SH-SY5Y (cell line): Measurements from ENCODE around the gene COPS8.

Experiments used
- GATA2 ChIP-seq: IDR thresholded peaks from 2 replicates; pipeline ENCODE4 v1.6.1; 2011; ENCODE audit warnings: mild to moderate bottlenecking, low read depth, low read length
- GATA3 ChIP-seq: IDR thresholded peaks from 2 replicates; pipeline ENCODE4 v1.6.1; 2011; ENCODE audit warnings: low read depth, mild to moderate bottlenecking, low read length, moderate library complexity

- TF ChIP-seq GATA2 (no peak), GATA3 (no peak)
Observed at GRCh38 chr2:237051861-237052260, 33.8 kb upstream of the COPS8 start.
